GM06990 (cell line): ENCODE data around the gene NSUN4.

ENCODE experiments used
- DNase-seq: peaks from one replicate; pipeline ENCODE4 v3.0.0-alpha.2; 2011; ENCODE audit not compliant: insufficient read length; ENCODE audit errors: extremely low read depth
- H3K27me3 ChIP-seq: replicated peaks from 2 replicates; pipeline ENCODE4 v1.6.0; 2011; ENCODE audit warnings: low read length; ENCODE audit not compliant: control insufficient read depth, insufficient read depth
- H3K36me3 ChIP-seq: 2 replicates; pipeline ENCODE4 v1.5.1; 2011; ENCODE audit warnings: low read length; ENCODE audit not compliant: control insufficient read depth, insufficient read depth
- H3K4me3 ChIP-seq: replicated peaks from 2 replicates; pipeline ENCODE4 v1.5.1; 2011; ENCODE audit warnings: low read depth, mild to moderate bottlenecking, control low read depth, low read length
- TF ChIP-seq, protein P1 (sequence below): IDR thresholded peaks from 2 replicates; pipeline ENCODE4 v1.5.1; 2011; ENCODE audit warnings: low read length, control low read depth, mild to moderate bottlenecking, inconsistent platforms; ENCODE audit not compliant: insufficient read depth, poor library complexity, severe bottlenecking

The NSUN4 gene

DNA sequence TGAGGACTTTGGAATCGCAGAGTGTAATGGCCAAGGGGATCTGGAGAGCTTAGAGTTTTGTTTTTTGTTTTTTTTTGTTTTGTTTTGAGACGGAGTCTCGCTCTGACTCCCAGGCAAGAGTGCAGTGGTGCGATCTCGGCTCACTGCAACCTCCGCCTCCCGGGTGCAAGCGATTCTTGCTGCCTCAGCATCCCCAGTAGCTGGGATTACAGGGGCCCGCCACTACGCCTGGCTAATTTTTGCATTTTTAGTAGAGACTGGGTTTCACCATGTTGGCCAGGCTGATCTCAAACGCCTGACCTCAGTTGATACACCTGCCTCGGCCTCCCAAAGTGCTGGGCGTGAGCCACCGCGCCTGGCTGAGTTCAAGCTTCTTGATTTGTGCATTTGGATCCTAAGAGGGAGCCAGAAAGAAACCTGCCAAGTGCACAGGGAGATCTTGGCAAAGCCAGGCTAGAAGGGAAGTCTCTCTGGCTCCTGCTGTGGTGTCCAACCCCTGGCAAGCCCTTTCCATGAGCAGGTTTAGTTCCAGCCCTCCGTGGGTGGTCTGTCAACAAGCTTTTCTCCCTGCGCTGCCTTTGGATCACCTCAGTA is 54.4 kb downstream of the NSUN4 start:
- no peaks in the 10 kb centered on the region for H3K27me3 ChIP-seq
- H3K4me3 ChIP-seq = no peak overlapping the region
- no peak for DNase-seq
- H3K36me3 ChIP-seq = no peaks in the 10 kb centered on the region
- TF ChIP-seq, protein P1, sequence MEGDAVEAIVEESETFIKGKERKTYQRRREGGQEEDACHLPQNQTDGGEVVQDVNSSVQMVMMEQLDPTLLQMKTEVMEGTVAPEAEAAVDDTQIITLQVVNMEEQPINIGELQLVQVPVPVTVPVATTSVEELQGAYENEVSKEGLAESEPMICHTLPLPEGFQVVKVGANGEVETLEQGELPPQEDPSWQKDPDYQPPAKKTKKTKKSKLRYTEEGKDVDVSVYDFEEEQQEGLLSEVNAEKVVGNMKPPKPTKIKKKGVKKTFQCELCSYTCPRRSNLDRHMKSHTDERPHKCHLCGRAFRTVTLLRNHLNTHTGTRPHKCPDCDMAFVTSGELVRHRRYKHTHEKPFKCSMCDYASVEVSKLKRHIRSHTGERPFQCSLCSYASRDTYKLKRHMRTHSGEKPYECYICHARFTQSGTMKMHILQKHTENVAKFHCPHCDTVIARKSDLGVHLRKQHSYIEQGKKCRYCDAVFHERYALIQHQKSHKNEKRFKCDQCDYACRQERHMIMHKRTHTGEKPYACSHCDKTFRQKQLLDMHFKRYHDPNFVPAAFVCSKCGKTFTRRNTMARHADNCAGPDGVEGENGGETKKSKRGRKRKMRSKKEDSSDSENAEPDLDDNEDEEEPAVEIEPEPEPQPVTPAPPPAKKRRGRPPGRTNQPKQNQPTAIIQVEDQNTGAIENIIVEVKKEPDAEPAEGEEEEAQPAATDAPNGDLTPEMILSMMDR = no peak

DNA sequence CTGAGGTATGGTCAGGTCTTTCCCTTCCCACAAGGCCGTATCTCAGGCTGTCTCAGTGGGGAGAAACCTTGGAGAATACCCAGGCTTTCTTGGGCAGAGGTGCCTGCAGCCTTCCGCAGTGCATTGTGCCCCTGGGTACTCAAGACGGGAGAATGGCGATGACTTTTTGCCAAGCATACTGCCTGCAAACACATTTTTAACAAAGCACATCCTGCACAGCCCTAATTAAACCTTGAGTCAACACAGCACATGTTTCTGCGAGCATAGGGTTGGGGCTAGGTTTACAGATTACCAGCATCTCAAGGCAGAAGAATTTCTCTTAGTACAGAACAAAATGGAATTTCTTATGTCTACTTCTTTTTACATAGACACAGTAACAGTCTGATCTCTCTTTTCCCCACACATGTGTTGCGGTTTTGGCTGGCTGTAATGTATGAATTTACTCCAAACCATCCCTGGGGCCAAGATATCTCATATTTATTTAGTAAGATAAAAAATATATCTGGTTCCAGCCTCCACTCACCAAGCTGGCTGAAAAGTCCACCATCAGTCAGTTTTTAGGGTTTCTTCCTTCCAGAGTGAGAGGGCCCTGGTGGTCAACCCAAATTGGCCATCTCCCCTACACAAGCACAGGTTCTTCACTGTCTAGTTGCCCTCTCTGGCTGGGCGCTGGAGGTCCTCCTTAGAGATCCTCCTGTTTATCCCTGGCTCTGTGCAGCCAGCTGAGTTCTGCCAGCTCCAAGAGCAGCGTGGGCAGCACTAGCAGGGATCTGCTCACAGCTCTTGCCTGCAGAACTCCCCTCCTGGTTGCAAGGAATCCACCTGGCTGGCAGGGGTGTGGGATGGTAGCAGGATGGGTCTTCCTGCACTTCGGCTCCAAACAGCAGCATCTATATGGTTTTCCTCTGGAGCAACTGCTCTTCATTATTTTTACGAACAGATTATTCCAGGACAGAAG is 56.1 kb downstream of the NSUN4 start:
- TF ChIP-seq, protein P1 = no peak
- DNase-seq = no peak
- Histone ChIP-seq H3K27me3 (no peaks in the 10 kb centered on the region), H3K36me3 (no peaks in the 10 kb centered on the region), H3K4me3 (no peak overlapping the region)

DNA sequence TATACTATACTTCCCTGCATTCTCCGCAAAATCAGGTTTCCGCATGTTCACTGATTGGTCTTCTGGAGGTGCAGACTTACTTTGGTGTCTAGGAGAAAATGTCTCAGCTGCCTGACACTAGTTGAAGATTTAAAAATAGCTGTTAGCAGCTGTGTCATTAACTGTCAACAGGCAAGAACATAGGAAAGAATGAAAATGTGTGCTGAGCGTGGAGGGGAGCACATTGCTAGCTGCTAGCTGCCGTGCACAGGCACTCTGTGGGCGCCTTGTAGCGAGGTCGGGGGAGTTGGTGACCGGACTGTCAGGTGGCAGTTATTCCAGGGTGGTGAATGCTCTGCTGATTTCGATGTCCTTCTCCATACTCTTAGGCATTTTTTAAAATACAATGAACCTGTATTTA is 58.7 kb downstream of the NSUN4 start:
- no peak overlapping the region for H3K4me3 ChIP-seq
- no peaks in the 10 kb centered on the region for H3K27me3 ChIP-seq
- TF ChIP-seq, protein P1 = no peak
- no peaks in the 10 kb centered on the region for H3K36me3 ChIP-seq
- no peak for DNase-seq

DNA sequence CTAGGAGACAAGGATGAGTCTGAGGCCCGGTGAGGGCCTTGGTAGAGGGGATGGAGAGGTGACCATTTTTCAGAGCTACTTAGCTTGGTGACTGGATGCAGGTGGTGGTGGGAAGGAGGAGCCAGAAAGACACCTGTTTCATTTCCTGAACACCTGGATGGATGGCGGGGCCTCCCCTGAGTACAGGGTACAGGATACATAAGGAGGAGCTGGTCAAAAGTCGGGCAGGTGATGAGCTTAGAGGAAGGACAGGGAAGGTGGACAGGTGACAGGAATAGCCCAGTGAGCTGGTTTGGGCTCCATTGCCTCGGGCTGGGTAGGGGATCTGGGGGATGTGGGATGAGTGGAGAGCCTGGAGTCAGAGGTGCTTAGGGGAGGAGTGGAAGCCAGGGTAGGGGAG is 59.8 kb downstream of the NSUN4 start:
- no peak overlapping the region for H3K4me3 ChIP-seq
- no peaks in the 10 kb centered on the region for H3K36me3 ChIP-seq
- no peaks in the 10 kb centered on the region for H3K27me3 ChIP-seq
- no peak for DNase-seq
- TF ChIP-seq, protein P1 = no peak

DNA sequence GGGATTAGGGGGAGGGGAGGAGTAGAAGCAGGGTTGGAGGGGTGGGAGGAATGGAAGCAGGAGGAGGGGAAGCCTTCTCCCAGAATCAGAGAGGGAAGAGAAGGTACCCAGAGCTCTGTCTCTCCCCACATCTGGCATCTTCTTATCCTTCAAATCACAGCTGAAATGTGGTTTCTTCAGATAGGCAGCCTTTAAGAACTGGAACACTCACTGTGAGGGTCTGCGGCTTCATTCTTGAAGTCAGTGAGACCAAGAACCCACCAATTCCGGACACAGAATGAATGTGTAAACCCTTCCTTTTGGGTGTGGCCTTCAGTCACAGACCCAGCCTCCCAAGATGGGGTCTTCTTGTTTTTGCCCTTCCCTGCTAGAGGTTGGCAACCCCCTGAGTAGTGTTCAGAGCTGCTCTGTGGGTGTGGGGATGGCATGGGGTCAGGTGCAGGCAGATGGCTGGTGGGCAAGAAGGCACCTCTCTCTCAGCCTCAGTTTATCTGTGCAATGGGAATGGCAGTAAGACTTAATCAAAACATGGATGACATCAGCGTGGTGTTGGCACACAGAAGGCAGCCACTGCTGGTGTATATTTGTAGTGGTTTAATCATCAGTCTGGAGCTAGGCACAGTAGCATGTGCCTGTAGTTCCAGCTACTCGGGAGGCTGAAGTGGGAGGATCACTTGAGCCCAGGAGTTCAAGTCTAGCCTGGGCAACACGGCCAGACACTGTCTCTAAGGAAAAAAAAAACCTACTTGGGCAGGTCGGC is 60.7 kb downstream of the NSUN4 start:
- DNase-seq = no peak
- TF ChIP-seq, protein P1 = no peak
- H3K36me3 ChIP-seq = no peaks in the 10 kb centered on the region
- H3K27me3 ChIP-seq = no peaks in the 10 kb centered on the region
- H3K4me3 ChIP-seq = no peak overlapping the region
